ENCODE measurements around the gene LRP11.

- TF ChIP-seq CTCF (conservative IDR thresholded peaks at IDR 0.05 in 1 of 2, IDR thresholded peaks at IDR 0.05 in 1 of 2; ENCODE audit: low read depth in 1 of 2, low read length in 2 of 2) (no peak), EZH2 (IDR thresholded peaks at IDR 0.05; ENCODE audit: low read length, missing control alignments) (no peak)
Measured at GRCh38 chr6:149904661-149905370, 40.7 kb upstream of the LRP11 start.

Data from fibroblast of lung (primary cell).